Endothelial cell (in vitro differentiated cells): ENCODE data around the gene CCDC13. TPM values are rescaled to one million over a fixed set of nuclear protein-coding genes. Genes with fewer than 3 reads are reported as not detected.

Source experiments
- DNase-seq: peaks from one replicate; pipeline ENCODE4 v3.0.0; 2021; ENCODE audit warnings: low spot score
- H3K27ac Mint-ChIP-seq: one replicate; pipeline ENCODE4 v1.8.0; 2021; ENCODE audit warnings: mixed read lengths, inconsistent platforms; ENCODE audit not compliant: unreplicated experiment
- H3K27me3 Mint-ChIP-seq: one replicate; pipeline ENCODE4 v1.8.0; 2021; ENCODE audit warnings: mild to moderate bottlenecking, moderate library complexity, mixed read lengths, inconsistent platforms; ENCODE audit not compliant: unreplicated experiment
- H3K36me3 Mint-ChIP-seq: one replicate; pipeline ENCODE4 v1.8.0; 2021; ENCODE audit warnings: mild to moderate bottlenecking, low read depth, mixed read lengths, inconsistent platforms; ENCODE audit not compliant: unreplicated experiment
- H3K4me1 Mint-ChIP-seq: one replicate; pipeline ENCODE4 v1.8.0; 2021; ENCODE audit warnings: mild to moderate bottlenecking, mixed read lengths, inconsistent platforms; ENCODE audit not compliant: unreplicated experiment
- H3K4me3 Mint-ChIP-seq: one replicate; pipeline ENCODE4 v1.8.0; 2021; ENCODE audit warnings: mild to moderate bottlenecking, mixed read lengths, inconsistent platforms; ENCODE audit not compliant: unreplicated experiment
- H3K9me3 Mint-ChIP-seq: one replicate; pipeline ENCODE4 v1.8.0; 2021; ENCODE audit warnings: mixed read lengths, inconsistent platforms; ENCODE audit not compliant: unreplicated experiment
- total RNA-seq: library from RNA; stranded (reverse); fragmentation: NEBNext Ultra II Directional; extraction: Animal tissue kit (Norgen Biotek cat#: 25700); gene quantifications from one replicate; pipeline ENCODE4 v1.2.1, GENCODE V29; 2021; ENCODE audit not compliant: unreplicated experiment
- TF ChIP-seq, protein P1 (sequence below): fragments of 200-600 bp; sonication (generic); IDR thresholded peaks from one replicate; pipeline ENCODE4 v1.5.0; 2021; ENCODE audit warnings: antibody characterized with exemption; ENCODE audit not compliant: unreplicated experiment

The CCDC13 gene
- total RNA-seq, 1 donor from 2014 or later, result 0.41 TPM

DNA sequence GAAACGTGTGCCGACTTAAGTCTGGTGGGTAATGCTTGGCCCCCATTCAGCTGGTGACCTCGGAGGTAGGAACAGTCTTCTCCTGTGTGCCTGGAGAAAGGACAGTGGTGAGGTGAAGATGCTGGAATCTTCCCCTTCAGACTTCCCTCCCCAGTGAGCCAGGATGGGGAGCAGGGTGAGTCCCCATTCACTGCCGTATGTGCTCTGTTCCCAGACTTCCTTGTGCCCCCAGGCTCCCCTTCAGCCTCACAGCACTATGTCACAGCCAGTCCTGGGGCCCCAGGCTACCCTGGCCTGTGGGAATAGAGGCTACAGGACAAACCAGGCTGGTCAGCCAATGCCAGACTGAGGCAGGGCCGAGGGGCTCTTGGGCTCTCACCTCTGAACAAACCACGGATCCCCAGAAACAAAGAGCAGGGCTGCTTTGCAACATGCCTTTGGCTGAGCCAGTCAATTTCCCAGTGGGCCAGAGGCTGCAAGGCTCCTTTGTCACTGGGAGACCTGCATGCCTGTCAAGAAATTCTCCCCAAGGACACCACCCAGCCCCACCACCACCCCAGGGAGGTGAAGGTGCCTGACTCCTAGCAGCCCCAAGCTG is 38.7 kb downstream of the CCDC13 start:
- DNase-seq, result no peak
- Mint-ChIP-seq H3K9me3 (no peaks in the 10 kb centered on the region), H3K36me3 (no peaks in the 10 kb centered on the region), H3K4me1 (no peaks in the 10 kb centered on the region), H3K27ac (no peak overlapping the region), H3K27me3 (peaks cover 11% of the 10 kb centered on the region), H3K4me3 (no peak overlapping the region)
- TF ChIP-seq, protein P1, sequence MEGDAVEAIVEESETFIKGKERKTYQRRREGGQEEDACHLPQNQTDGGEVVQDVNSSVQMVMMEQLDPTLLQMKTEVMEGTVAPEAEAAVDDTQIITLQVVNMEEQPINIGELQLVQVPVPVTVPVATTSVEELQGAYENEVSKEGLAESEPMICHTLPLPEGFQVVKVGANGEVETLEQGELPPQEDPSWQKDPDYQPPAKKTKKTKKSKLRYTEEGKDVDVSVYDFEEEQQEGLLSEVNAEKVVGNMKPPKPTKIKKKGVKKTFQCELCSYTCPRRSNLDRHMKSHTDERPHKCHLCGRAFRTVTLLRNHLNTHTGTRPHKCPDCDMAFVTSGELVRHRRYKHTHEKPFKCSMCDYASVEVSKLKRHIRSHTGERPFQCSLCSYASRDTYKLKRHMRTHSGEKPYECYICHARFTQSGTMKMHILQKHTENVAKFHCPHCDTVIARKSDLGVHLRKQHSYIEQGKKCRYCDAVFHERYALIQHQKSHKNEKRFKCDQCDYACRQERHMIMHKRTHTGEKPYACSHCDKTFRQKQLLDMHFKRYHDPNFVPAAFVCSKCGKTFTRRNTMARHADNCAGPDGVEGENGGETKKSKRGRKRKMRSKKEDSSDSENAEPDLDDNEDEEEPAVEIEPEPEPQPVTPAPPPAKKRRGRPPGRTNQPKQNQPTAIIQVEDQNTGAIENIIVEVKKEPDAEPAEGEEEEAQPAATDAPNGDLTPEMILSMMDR, result no peak

DNA sequence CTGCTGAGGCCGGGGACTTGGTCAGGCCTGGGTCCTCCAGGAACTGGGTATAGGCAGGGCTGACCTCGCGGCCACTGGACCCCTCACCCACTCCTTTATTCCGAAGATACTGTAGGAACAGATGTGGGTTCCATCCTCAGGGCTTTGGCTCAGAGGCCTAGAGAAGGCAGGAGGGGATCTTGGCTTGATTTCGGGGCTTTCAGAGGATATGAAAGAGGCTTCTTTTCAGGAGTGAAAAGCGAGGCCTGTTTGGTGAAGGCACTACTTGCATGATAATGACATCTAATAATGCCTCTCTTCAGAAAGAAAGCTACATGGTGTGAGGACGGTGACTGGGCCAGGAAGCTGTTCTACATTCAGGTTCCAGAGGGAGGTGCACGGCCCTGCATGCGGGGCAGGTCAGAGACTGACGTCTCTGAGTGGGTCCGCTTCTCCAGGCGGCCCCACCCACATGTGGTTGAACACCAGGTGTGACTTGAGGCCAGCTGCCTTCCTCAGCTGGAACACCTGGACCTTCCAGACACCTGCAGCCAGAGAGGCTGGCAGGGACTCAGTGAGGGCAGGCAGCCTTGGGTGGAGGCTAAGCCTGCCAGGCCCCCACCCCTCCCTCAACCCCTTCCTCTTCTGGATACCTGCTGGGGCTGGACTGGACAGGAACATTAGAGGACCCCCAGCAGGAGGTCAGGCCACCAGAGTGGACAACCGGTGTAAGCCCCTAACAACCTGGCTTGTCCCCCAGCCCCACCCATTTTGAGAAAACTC is 39.4 kb downstream of the CCDC13 start:
- Mint-ChIP-seq H3K36me3 (no peaks in the 10 kb centered on the region), H3K27ac (no peak overlapping the region), H3K27me3 (peaks cover 11% of the 10 kb centered on the region), H3K9me3 (no peaks in the 10 kb centered on the region), H3K4me1 (no peaks in the 10 kb centered on the region), H3K4me3 (no peak overlapping the region)
- TF ChIP-seq, protein P1, result no peak
- DNase-seq, result no peak

DNA sequence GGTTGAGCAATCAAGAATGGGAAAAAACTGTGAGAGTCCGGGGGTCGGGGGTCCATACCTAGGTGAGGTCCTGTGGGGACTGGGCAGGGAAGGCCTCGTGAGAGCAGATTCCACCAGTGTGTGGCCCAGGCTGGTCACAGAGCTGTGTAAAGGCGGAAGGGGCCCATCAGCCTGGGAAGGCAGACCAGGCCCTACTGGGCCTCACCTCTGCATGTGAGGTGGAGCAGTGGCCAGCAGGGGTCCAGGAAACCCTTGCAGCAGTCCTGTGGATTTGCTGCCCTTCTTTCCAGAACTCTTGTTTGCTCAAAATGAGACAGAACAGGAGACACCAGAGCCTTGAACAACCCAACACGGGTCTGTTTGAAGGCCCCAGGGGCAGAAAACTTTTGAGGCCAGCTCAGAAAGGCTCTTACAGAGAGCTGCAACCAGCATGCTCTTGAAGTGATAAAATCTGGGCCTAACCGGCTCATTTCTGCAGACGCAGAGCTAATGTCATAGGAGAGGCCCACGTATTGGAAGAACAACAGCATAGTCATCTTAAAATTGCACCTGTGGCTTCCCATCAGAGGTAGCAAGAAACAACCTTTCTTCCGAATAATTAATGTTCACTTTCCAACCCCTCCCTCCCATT is 40.1 kb downstream of the CCDC13 start:
- Mint-ChIP-seq H3K36me3 (no peaks in the 10 kb centered on the region), H3K9me3 (no peaks in the 10 kb centered on the region), H3K4me3 (no peak overlapping the region), H3K27me3 (peaks cover 11% of the 10 kb centered on the region), H3K4me1 (no peaks in the 10 kb centered on the region), H3K27ac (no peak overlapping the region)
- TF ChIP-seq, protein P1, result peak; percentile 20
- DNase-seq, result peak; percentile 31

DNA sequence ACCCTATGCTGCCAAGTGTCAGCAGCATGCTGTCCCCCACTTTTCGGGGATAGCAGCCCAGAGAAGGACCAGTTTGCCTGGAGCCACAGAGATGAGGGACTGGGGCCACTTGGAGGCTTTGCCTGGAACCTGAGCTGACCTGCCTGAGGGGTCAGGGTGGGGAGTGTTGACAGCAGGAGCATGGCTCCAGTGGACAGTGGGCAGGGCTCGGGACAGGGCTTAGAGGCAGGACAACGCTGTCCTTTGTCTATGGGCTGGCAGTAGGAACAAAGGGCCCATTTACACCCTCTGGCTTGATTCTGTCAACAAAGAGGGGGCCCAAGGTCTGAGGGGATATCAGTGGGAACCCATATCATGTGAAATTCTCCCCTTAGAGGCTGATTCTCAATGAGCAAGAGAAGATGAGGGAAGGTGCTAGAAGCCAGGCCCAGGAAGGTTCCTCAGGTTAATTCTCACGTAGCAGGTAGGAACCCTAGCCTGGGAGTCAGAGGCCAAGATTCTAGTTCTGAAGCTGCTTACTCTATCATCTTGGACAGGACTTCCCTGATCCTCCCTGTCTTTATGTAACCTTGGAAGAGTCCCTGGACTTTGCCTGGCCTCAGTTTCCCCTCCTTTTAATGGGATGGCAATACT is 40.7 kb downstream of the CCDC13 start:
- Mint-ChIP-seq H3K4me1 (no peaks in the 10 kb centered on the region), H3K9me3 (no peaks in the 10 kb centered on the region), H3K4me3 (no peak overlapping the region), H3K27ac (no peak overlapping the region), H3K36me3 (no peaks in the 10 kb centered on the region), H3K27me3 (peaks cover 11% of the 10 kb centered on the region)
- TF ChIP-seq, protein P1, result no peak
- no peak for DNase-seq
